Type B pancreatic cell (in vitro differentiated cells): ENCODE measurements around the gene FLAD1. TPM values are rescaled to one million over a fixed set of nuclear protein-coding genes. Genes with fewer than 3 reads are reported as not detected.

Experiments used
- DNase-seq: peaks from one replicate; pipeline ENCODE4 v3.0.0; 2021; ENCODE audit warnings: mixed read lengths; ENCODE audit not compliant: unreplicated experiment; ENCODE audit errors: extremely low spot score
- H3K27ac Mint-ChIP-seq: 2 replicates; pipeline ENCODE4 v1.8.0; 2021; ENCODE audit warnings: mild to moderate bottlenecking, mixed read lengths
- H3K27me3 Mint-ChIP-seq: 2 replicates; pipeline ENCODE4 v1.8.0; 2021; ENCODE audit warnings: mixed read lengths
- H3K36me3 Mint-ChIP-seq: 2 replicates; pipeline ENCODE4 v1.8.0; 2021; ENCODE audit warnings: mixed read lengths
- H3K4me1 Mint-ChIP-seq: one replicate; pipeline ENCODE4 v1.8.0; 2021; ENCODE audit warnings: mixed read lengths; ENCODE audit not compliant: unreplicated experiment
- H3K4me3 Mint-ChIP-seq: 2 replicates; pipeline ENCODE4 v1.8.0; 2021; ENCODE audit warnings: mild to moderate bottlenecking, mixed read lengths
- H3K9me3 Mint-ChIP-seq: 2 replicates; pipeline ENCODE4 v1.8.0; 2021; ENCODE audit warnings: mixed read lengths
- CTCF ChIP-seq: fragments of 200-600 bp; sonication (generic); conservative IDR thresholded peaks from 2 replicates; pipeline ENCODE4 v1.5.0; 2021; ENCODE audit warnings: antibody characterized with exemption, mild to moderate bottlenecking
- total RNA-seq: library from RNA; stranded (reverse); gene quantifications from 2 replicates; pipeline ENCODE4 v1.2.1, GENCODE V29; 2021; ENCODE audit warnings: low replicate concordance

Gene FLAD1
- total RNA-seq, 1 donor from 2014 or later = 59.0 TPM

- no peak overlapping the region for H3K27ac Mint-ChIP-seq
- TF ChIP-seq CTCF = no peak
- peak overlapping the region; percentile 81 for H3K4me3 Mint-ChIP-seq
- H3K36me3 Mint-ChIP-seq = no peaks in the 10 kb centered on the region
- no peaks in the 10 kb centered on the region for H3K9me3 Mint-ChIP-seq
- H3K4me1 Mint-ChIP-seq = peaks cover 31% of the 10 kb centered on the region
- peak; percentile 69 for DNase-seq
- no peaks in the 10 kb centered on the region for H3K27me3 Mint-ChIP-seq
These were observed 24.2 kb downstream of the FLAD1 start for GRCh38 chr1:155007251-155007828.

- Mint-ChIP-seq H3K4me3 (peak overlapping the region; percentile 44), H3K27ac (no peak overlapping the region), H3K27me3 (no peaks in the 10 kb centered on the region), H3K4me1 (peaks cover 40% of the 10 kb centered on the region), H3K9me3 (no peaks in the 10 kb centered on the region), H3K36me3 (no peaks in the 10 kb centered on the region)
- TF ChIP-seq CTCF = no peak
- no peak for DNase-seq
These were observed 25.1 kb downstream of the FLAD1 start for GRCh38 chr1:155008015-155008941.

- no peak for DNase-seq
- H3K27ac Mint-ChIP-seq = peak overlapping the region; percentile 73
- TF ChIP-seq CTCF = no peak
- no peaks in the 10 kb centered on the region for H3K27me3 Mint-ChIP-seq
- peaks cover 37% of the 10 kb centered on the region for H3K4me1 Mint-ChIP-seq
- no peak overlapping the region for H3K4me3 Mint-ChIP-seq
- no peaks in the 10 kb centered on the region for H3K9me3 Mint-ChIP-seq
- no peaks in the 10 kb centered on the region for H3K36me3 Mint-ChIP-seq
These were observed 26.1 kb downstream of the FLAD1 start for GRCh38 chr1:155009221-155009711.

GRCh38 chr1:155009742-155010141, 26.6 kb downstream of the FLAD1 start:
- H3K9me3 Mint-ChIP-seq = no peaks in the 10 kb centered on the region
- H3K4me1 Mint-ChIP-seq = peaks cover 34% of the 10 kb centered on the region
- no peaks in the 10 kb centered on the region for H3K36me3 Mint-ChIP-seq
- TF ChIP-seq CTCF = no peak
- no peaks in the 10 kb centered on the region for H3K27me3 Mint-ChIP-seq
- no peak for DNase-seq
- H3K4me3 Mint-ChIP-seq = peak overlapping the region; percentile 40
- H3K27ac Mint-ChIP-seq = peak overlapping the region; percentile 73

GRCh38 chr1:155010211-155010918, 27.2 kb downstream of the FLAD1 start:
- DNase-seq = no peak
- Mint-ChIP-seq H3K27ac (peak overlapping the region; percentile 73), H3K36me3 (no peaks in the 10 kb centered on the region), H3K4me1 (peaks cover 34% of the 10 kb centered on the region), H3K27me3 (no peaks in the 10 kb centered on the region), H3K4me3 (no peak overlapping the region), H3K9me3 (no peaks in the 10 kb centered on the region)
- TF ChIP-seq CTCF = no peak
